D721Med (cell line): Measurements from ENCODE around the gene KIAA1549.
"Not testable (repeated sequence)": the region's sequence is repeated elsewhere in the genome, so short reads cannot be mapped to it uniquely, and the experiment has no call there.

ENCODE experiments used
- DNase-seq: peaks from one replicate; pipeline ENCODE4 v3.0.0; 2011; ENCODE audit warnings: low spot score; ENCODE audit not compliant: insufficient read length
- FAIRE-seq: peaks from 2 replicates; lab custom pipeline; 2011; peaks lifted over from hg19 to GRCh38; lab: Jason Lieb, UNC
- TF ChIP-seq, protein P1 (sequence below): IDR thresholded peaks from 2 replicates; pipeline ENCODE4 v1.5.1; 2012; ENCODE audit warnings: mild to moderate bottlenecking, control low read depth; ENCODE audit not compliant: insufficient read depth; ENCODE audit errors: missing control alignments

KIAA1549 gene

DNA sequence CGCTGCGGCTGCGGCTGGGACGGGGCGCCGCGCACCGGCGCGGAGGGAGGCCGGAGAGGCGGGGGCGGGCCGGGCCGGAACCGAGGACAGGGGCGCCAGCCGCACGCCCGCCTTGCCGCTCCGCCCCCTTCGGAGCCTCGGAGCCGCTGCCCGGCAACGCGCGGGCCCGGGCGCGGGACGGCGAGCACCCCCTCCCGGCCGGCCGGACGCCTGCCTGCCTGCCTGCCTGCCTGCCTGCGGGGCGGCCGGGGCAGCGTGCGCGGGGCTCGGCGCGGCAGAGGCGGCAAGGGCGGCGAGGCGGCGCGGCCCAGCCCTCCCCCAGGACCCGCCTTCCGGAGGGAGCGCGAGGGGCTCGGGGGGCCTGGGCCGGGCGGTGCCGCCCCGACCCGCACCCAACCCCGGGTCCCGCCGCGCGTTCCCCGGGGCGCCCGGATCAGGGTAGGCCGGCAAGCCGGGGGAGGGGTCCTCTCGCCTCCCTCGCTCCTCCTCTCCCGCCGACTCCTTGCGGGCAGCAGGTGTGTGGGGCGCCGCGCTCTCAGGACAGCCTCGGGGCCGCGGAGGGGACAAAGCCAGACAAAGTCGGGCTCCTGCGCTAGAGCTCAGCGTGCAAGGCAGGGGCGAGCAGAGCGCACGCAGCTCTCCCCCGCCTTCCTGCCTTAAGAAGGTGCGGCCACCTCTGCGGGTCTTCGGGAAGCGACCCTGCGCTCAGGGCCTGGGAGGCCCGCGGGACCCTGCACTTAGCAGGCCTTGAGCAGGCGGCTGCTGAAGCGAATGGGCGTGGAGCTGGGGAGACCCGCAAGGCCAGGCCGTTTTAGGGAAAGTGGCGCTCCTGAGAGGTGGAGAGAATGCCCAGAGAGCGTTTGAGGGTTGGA is at the start of gene KIAA1549:
Gene KIAA1549 (minus strand): TSS at position 58 of the 872 bp plus-strand sequence. CDS start 120 bp downstream, outside the sequence.
- TF ChIP-seq, protein P1, sequence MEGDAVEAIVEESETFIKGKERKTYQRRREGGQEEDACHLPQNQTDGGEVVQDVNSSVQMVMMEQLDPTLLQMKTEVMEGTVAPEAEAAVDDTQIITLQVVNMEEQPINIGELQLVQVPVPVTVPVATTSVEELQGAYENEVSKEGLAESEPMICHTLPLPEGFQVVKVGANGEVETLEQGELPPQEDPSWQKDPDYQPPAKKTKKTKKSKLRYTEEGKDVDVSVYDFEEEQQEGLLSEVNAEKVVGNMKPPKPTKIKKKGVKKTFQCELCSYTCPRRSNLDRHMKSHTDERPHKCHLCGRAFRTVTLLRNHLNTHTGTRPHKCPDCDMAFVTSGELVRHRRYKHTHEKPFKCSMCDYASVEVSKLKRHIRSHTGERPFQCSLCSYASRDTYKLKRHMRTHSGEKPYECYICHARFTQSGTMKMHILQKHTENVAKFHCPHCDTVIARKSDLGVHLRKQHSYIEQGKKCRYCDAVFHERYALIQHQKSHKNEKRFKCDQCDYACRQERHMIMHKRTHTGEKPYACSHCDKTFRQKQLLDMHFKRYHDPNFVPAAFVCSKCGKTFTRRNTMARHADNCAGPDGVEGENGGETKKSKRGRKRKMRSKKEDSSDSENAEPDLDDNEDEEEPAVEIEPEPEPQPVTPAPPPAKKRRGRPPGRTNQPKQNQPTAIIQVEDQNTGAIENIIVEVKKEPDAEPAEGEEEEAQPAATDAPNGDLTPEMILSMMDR, result peak; percentile 45
- DNase-seq, result peak; percentile 60
- FAIRE-seq, result no peak

DNA sequence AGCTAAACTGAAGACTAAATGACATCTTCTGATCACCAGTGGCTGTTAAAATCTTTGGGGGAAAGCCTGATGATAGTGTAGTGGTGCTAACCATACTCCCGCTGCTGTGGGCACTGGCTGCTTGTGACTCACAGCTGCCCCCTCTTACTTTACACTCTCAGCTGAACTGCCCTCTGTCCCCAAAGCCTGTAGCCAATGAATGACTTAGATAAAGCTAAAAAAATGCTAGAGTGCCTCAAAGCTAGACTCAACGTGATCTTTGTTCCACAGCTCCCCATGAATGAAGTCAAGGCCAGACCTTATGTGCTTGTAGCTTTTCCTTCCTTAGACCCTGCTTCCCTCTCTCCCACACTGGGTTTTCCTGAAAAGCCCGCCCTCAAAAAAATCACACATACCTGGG is 48.2 kb upstream of the KIAA1549 start:
- DNase-seq (no peak), FAIRE-seq (no peak)
- TF ChIP-seq, protein P1, result no peak

DNA sequence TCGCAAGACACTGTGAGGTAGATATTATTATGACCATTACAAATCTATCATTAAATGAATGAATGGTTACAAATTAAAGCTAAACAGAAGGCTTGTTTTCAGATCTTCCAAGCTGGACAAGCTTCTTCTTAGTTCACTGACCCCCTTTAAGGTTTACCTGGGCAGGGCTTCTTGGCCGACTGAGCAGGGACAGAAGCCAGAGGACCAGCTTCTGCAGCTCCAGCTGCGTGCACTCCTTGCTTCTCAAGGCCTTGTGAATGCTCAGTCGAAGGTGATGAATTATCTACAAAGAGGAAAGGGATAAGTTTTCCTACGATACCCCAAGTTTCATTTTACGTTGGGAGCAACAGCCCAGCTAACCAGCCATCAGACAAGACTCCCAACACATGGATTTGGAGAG is 45.4 kb upstream of the KIAA1549 start:
- no peak for FAIRE-seq
- no peak for DNase-seq
- TF ChIP-seq, protein P1, result no peak

DNA sequence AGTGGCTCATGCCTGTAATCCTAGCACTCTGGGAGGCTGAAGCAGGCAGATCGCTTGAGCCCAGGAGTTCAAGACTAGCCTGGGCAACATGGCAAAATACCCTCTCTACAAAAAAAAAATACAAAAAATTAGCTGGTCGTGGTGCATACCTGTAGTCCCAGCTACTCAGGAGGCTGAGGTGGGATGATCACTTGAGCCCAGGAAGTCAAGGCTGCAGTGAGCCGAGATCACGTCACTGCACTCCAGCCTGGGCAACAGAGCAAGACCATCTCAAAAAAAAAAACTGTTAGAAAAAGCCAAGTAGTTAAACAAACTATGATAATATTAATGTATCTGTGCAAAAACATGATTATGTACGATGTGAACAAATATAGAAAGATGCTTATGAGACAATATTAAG is 44.7 kb upstream of the KIAA1549 start:
- not testable (repeated sequence) for FAIRE-seq, DNase-seq

DNA sequence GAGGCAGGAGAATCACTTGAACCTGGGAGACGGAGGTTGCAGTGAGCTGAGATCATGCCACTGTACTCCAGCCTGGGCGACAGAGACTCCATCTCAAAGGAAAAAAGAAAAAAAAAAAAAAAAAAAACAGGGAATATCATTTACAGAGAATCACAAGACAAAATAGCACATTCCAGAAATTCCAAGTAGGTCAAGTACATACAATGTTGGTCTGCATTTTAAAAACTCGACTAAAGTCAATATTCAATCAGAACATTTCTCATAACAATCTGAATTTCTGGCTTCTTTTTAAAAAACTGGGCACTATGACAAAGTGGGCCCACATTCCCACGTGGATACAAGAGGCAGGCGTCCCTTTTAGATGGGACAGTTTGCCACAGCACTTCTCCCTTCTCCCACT is 41.9 kb upstream of the KIAA1549 start:
- FAIRE-seq (no peak), DNase-seq (no peak)
- TF ChIP-seq, protein P1, result no peak

DNA sequence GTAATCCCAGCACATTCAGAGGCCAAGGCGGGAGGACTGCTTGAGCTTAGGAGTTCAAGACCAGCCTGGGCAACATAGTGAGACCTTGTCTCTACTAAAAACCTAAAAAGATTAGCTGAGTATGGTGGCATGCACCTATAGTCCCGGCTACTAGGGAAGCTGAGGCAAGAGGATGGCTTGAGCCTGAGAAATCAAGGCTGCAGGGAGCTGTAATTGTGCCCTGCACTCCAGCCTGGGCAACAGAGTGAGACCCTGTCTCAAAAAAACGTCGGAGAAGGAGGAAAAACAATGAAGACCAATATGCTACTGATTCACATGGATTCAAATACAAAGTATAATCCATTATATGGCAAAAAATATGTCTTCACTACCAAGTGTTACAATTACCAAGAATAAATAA is 41.1 kb upstream of the KIAA1549 start:
- FAIRE-seq, result no peak
- TF ChIP-seq, protein P1, result no peak
- DNase-seq, result no peak

DNA sequence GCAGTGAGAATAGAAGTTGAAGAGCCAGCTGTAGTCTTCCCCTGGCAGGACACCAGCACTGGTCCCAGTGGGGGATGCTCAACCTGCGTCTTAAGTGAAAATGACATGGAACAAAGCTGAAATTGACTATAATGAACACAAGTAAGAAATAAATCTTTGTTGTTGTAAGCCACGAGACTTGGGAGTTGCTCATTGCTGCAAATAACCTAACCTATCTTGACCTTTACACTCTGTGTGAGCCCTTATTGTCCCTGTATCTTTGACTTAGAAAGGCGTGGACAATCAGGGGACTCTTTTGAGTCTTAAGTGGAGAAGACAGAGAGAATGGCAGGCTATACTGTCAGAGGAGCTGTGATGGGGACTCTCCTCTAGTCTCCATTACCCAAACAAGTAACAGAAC is 37.7 kb upstream of the KIAA1549 start:
- DNase-seq (no peak), FAIRE-seq (no peak)
- TF ChIP-seq, protein P1, result no peak
